HEK293T (cell line): ENCODE data around the gene RAC3.

Source experiments
- CTCF ChIA-PET: fragments of 350-600 bp; formaldehyde crosslinking; extraction: SDS; loops from one replicate; lab custom pipeline; 2021; ENCODE audit warnings: antibody characterized with exemption, inconsistent platforms; lab: Yijun Ruan, JAX
- POLR2A ChIA-PET: fragments of 350-600 bp; formaldehyde crosslinking; extraction: SDS; loops from one replicate; lab custom pipeline; 2020; ENCODE audit warnings: antibody characterized with exemption, inconsistent platforms; lab: Yijun Ruan, JAX
- DNase-seq: peaks from one replicate; pipeline ENCODE4 v3.0.0; 2012; ENCODE audit warnings: mixed read lengths; ENCODE audit errors: extremely low spot score
- ARNT ChIP-seq: fragments of 450-650 bp; IDR thresholded peaks from 2 replicates; pipeline ENCODE4 v1.6.1; 2017; ENCODE audit warnings: mild to moderate bottlenecking
- BHLHE40 ChIP-seq: fragments of 450-650 bp; IDR thresholded peaks from 2 replicates; pipeline ENCODE4 v1.6.1; 2016; ENCODE audit warnings: mild to moderate bottlenecking, moderate library complexity, borderline replicate concordance
- CTBP1 ChIP-seq: fragments of 450-650 bp; IDR thresholded peaks from 2 replicates; pipeline ENCODE4 v1.6.1; 2016; ENCODE audit warnings: borderline replicate concordance
- ELF4 ChIP-seq: fragments of 450-650 bp; IDR thresholded peaks from 2 replicates; pipeline ENCODE4 v1.6.1; 2017; ENCODE audit warnings: antibody characterized with exemption
- FOXK2 ChIP-seq: fragments of 450-650 bp; IDR thresholded peaks from 2 replicates; pipeline ENCODE4 v1.6.1; 2016; ENCODE audit warnings: mild to moderate bottlenecking
- HDGF ChIP-seq: fragments of 450-650 bp; IDR thresholded peaks from 2 replicates; pipeline ENCODE4 v1.6.1; 2017; ENCODE audit warnings: antibody characterized with exemption, borderline replicate concordance
- L3MBTL2 ChIP-seq: fragments of 450-650 bp; conservative IDR thresholded peaks from 2 replicates; pipeline ENCODE4 v1.6.1; 2016; ENCODE audit warnings: mild to moderate bottlenecking
- LEF1 ChIP-seq: fragments of 450-650 bp; IDR thresholded peaks from 2 replicates; pipeline ENCODE4 v1.6.1; 2017; ENCODE audit warnings: mild to moderate bottlenecking, borderline replicate concordance
- NFRKB ChIP-seq: fragments of 450-650 bp; IDR thresholded peaks from 2 replicates; pipeline ENCODE4 v1.6.1; 2016; ENCODE audit warnings: mild to moderate bottlenecking, moderate library complexity
- SUZ12 ChIP-seq: fragments of 450-650 bp; IDR thresholded peaks from 2 replicates; pipeline ENCODE4 v1.6.1; 2016; ENCODE audit warnings: mild to moderate bottlenecking
- ZNF384 ChIP-seq: fragments of 450-650 bp; IDR thresholded peaks from 2 replicates; pipeline ENCODE4 v1.6.1; 2016
- TF ChIP-seq, protein P1 (sequence below): fragments of 450-650 bp; IDR thresholded peaks from 2 replicates; pipeline ENCODE4 v1.6.1; 2016

Gene RAC3

DNA sequence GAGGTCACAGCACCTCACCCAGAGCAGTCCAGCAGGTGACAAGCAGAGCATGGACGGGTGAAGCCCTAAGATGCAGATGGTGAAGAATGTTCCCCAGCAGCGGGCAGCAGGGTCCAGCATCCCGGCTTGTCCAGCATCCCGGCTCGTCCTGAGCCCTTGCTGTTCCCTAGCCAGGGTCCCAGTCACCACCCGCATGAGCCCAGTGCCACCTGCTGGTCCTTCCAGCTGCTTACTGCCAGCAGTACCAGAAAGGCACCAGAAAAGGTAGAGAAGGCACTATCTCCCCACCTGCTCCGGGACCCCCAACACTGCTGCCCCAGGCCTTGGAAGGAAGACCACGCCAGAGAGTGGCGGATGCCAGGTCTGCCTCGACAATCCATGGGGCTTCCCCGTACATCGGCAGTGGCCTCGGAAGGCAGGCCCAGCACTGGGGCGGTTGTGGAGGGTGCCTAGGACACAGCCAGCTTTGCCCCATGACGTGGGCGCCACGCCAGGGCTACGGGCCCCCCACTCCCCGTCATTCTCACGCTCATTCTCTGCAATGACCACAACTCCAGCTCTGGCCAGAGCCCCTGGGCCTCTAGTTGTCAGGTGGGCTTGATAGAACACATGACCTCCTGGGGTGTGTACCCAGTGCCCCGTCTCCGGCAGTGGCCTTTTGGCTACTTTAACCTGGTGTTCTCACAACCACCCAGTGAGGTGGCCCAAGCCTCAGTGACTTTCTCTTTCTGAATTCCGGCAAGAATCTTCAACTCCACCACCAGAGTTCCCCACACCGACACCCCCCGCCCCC lies 10.2 kb upstream of the RAC3 start:
- POLR2A ChIA-PET: interaction anchor here (0.9 to 3.7 kb wide), 5 partner anchors 9 to 62 kb away, joined by 3 to 22 read pairs (median 6); partner anchors contain the start of gene DCXR
- no peak for DNase-seq
- TF ChIP-seq ARNT: no peak
- TF ChIP-seq, protein P1, sequence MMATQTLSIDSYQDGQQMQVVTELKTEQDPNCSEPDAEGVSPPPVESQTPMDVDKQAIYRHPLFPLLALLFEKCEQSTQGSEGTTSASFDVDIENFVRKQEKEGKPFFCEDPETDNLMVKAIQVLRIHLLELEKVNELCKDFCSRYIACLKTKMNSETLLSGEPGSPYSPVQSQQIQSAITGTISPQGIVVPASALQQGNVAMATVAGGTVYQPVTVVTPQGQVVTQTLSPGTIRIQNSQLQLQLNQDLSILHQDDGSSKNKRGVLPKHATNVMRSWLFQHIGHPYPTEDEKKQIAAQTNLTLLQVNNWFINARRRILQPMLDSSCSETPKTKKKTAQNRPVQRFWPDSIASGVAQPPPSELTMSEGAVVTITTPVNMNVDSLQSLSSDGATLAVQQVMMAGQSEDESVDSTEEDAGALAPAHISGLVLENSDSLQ: no peak
- CTCF ChIA-PET: interaction anchor here (1.0 to 4.4 kb wide), 7 partner anchors 9 to 97 kb away, joined by 3 to 34 read pairs (median 5); partner anchors contain the start of genes DCXR, NOTUM and RAC3

DNA sequence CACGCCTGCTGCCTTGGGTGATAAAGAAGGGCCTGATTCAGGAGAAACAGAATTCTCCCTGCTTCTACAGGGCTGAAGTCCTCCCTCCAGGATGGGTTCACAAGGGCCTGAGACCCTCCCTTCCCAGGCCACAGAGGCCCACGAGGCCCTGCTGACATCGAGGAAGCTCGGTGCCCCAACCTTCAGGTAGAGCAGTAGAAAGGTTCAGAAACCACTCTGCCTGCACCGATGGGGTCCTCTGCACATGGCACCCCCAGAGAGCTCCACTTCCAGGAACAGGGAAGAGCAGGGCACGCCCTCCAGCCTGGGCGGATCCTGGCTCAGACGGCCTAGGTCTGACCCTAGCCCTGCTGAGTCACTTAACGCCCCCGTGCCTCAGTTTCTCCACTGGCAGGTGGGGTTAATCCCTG lies 9.6 kb upstream of the RAC3 start:
- no peak for DNase-seq
- POLR2A ChIA-PET: interaction anchor here (0.9 to 3.7 kb wide), 10 partner anchors 9 to 152 kb away, joined by 3 to 22 read pairs (median 6); partner anchors contain the start of genes ASPSCR1, DCXR and PYCR1
- CTCF ChIA-PET: interaction anchor here (0.6 to 4.4 kb wide), 7 partner anchors 8 to 179 kb away, joined by 3 to 34 read pairs (median 5); partner anchors contain the start of genes DCXR and NOTUM

DNA sequence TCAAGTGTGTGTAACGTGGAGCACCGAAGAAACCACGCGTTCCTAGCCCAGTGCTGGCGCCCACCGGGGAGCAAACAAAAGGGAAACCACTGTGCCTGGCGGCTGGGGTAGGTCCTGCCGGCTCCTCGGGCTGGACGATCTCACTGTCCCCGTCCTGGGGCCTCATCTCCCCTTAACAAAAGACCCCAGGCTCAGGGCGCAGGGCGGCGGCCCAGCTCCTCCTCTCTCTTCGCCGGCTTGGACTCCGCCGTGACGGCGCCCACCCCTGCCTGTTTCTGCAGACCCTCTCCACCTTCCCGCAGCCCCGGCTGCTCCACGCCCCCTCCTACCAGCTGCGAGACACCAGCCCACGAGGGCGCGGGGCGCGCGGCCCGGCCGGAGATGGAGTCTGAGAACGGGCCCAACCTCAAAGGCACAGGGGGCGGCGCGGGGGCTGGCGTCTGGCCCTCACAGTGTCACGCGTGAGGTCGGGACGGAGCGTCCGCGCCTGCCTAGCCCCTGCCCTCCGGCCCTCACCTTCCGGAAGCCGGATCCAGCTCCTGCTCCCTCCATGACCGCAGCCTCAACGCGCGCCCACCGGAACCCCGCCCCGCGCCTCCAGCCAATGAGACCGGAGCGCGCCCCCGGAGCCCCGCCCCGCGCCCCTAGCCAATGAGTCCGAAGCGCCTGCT lies 9.0 kb upstream of the RAC3 start, which contains the start of gene CENPX:
TSS of gene CENPX (minus strand) at position 569 of the 671 bp plus-strand sequence. CDS start at position 552, 17 bp downstream.
- no peak for DNase-seq

More for the DNA sequence above, 9.6 kb upstream of the RAC3 start:
- TF ChIP-seq HDGF: no peak
- TF ChIP-seq, protein P1: no peak
- TF ChIP-seq L3MBTL2: no peak
- no peak for TF ChIP-seq NFRKB
- TF ChIP-seq SUZ12: no peak
- no peak for TF ChIP-seq LEF1
- TF ChIP-seq ZNF384: no peak

DNA sequence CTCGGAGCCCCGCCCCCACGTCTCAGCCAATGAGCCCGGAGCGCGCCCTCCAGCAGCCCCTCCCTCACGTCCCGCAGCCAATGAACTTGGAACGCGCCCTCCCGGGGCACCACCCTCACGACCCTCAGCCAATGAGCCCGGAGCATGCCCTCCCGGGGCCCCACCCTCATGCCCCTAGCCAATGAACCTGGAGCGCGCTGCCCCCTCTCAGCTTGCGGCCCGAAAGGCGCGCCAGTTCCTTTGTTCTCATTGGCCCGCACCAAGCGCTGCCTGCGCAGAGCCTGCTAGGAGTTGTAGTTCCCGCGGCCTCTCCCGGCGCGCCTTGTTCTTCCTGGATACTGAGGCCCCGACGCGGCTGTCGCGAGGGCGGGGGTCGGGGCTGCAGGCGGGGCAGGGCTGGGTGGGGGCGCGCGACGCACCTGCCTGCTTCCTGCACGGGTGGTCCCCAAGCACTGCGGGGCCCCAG lies 8.5 kb upstream of the RAC3 start, which contains the start of gene LRRC45:
TSS of gene LRRC45 (plus strand) at position 325 of the 466 bp plus-strand sequence. CDS start 339 bp downstream, outside the sequence.
- peak; percentile 87 for TF ChIP-seq CTBP1
- peak; percentile 88; the same call in 1 of the 2 replicates for TF ChIP-seq HDGF
- TF ChIP-seq BHLHE40: no peak
- ChIA-PET POLR2A (interaction anchor here (0.5 to 3.7 kb wide), 25 partner anchors 8 to 340 kb away, joined by 3 to 22 read pairs (median 4); partner anchors contain the start of genes ARL16, ASPSCR1, DCXR and GPS1), CTCF (interaction anchor here (0.6 to 4.4 kb wide), 6 partner anchors 15 to 153 kb away, joined by 3 to 34 read pairs (median 4); partner anchors contain the start of genes DCXR and NOTUM)
- DNase-seq: peak; percentile 97

More for the DNA sequence above, 9.0 kb upstream of the RAC3 start, which contains the start of gene CENPX:
- TF ChIP-seq ARNT (no peak), ELF4 (no peak)
- POLR2A ChIA-PET: interaction anchor here (0.5 to 3.7 kb wide), 27 partner anchors 8 to 339 kb away, joined by 3 to 22 read pairs (median 4); partner anchors contain the start of genes ARL16, ASPSCR1, DCXR and GPS1
- CTCF ChIA-PET: interaction anchor here (0.6 to 4.4 kb wide), 7 partner anchors 15 to 179 kb away, joined by 3 to 34 read pairs (median 4); partner anchors contain the start of genes DCXR and NOTUM

DNA sequence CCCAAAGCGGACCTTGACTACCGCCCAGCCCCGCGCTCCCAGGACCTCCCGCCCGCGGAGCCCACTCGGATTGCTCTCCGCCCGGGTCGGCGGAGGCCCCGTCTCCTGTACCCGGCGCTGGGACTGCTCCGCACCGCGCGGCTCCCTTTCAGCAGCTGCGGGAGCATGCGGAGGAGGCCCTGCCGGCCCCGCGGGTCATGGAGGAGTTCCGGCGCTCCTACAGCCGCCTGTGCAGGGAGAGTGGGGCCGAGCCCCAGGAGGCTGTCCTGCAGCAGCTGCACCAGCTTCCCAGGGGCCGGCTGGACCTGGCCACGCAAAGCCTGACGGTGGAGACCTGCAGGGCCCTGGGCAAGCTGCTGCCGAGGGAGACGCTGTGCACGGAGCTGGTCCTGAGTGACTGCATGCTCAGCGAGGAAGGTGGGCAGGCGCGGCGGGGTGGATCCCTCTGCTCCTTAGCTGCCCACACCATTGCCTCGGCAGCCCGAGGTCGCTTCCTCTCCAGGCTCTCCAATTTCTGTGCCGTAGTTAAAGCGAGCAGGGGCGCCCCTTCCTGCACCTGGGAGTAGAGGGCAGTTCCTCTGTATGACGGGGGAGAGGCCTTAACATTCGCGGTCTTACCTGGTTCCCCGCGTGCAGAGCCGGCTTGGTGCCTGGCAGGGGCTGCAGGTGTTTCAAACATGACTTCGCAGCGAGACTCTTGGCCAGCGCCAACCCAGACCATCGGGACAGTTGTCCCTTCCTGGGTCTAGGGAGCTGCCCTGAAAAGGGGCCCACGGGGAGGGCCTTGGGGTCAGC lies 7.8 kb upstream of the RAC3 start:
- DNase-seq: no peak

DNA sequence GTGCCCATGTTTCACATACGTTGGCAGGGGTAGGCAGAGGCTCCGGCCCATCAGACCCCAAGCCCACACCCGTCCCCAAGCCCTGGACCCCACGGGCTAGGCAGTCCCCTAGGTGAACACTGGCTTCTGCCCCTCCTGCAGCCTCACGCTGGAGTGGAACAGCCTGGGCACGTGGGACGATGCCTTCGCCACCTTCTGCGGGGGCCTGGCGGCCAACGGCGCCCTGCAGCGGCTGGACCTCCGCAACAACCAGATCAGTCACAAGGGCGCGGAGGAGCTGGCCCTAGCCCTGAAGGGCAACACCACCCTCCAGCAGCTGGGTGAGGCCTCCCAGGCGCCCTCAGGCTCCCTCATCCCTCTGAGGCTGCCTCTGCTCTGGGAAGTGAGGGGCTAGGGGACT lies 6.6 kb upstream of the RAC3 start:
- no peak for TF ChIP-seq FOXK2
- TF ChIP-seq ELF4: no peak
- TF ChIP-seq L3MBTL2: no peak
- TF ChIP-seq ARNT: no peak
- TF ChIP-seq, protein P1: no peak
- TF ChIP-seq CTBP1: no peak
- ChIA-PET POLR2A (interaction anchor here (1.2 to 3.7 kb wide), 2 partner anchors 13 to 153 kb away, joined by 3 to 22 read pairs; partner anchors contain the start of gene DCXR), CTCF (interaction anchor here (1.2 kb wide), 1 partner anchor 13 kb away, joined by 3 read pairs; the partner anchor contains the start of gene DCXR)
- DNase-seq: no peak

More for the DNA sequence above, 7.8 kb upstream of the RAC3 start:
- TF ChIP-seq L3MBTL2 (peak; percentile 65), FOXK2 (no peak)
- ChIA-PET POLR2A (interaction anchor here (0.7 to 3.7 kb wide), 15 partner anchors 12 to 340 kb away, joined by 3 to 22 read pairs (median 5); partner anchors contain the start of genes ARL16, ASPSCR1, DCXR and GPS1), CTCF (interaction anchor here (2.6 to 4.4 kb wide), 2 partner anchors 14 to 64 kb away, joined by 17 to 34 read pairs; partner anchors contain the start of genes DCXR and NOTUM)
